IPS-18a (cell line): ENCODE measurements around the gene SVIL.

Experiments used
- H3K27ac ChIP-seq: one replicate; pipeline ENCODE4 v1.5.1; 2013; ENCODE audit warnings: low read length
- H3K27me3 ChIP-seq: one replicate; pipeline ENCODE4 v1.6.1; 2013; ENCODE audit warnings: mild to moderate bottlenecking, low read length; ENCODE audit not compliant: control insufficient read depth, insufficient read depth
- H3K36me3 ChIP-seq: one replicate; pipeline ENCODE4 v1.6.1; 2013; ENCODE audit warnings: low read depth, low read length; ENCODE audit not compliant: control insufficient read depth
- H3K4me1 ChIP-seq: one replicate; pipeline ENCODE4 v1.6.1; 2013; ENCODE audit warnings: low read depth, low read length; ENCODE audit not compliant: control insufficient read depth
- H3K4me3 ChIP-seq: one replicate; pipeline ENCODE4 v1.5.1; 2013; ENCODE audit warnings: low read length
- H3K9ac ChIP-seq: one replicate; pipeline ENCODE4 v1.6.1; 2013; ENCODE audit warnings: mild to moderate bottlenecking, low read length, moderate library complexity
- H3K9me3 ChIP-seq: one replicate; pipeline ENCODE4 v1.6.1; 2013; ENCODE audit warnings: low read depth, low read length; ENCODE audit not compliant: control insufficient read depth

Gene SVIL

GRCh38 chr10:29648114-29648982 lies 13.6 kb upstream of the SVIL start:
- Histone ChIP-seq H3K9me3 (no peaks in the 10 kb centered on the region), H3K36me3 (no peaks in the 10 kb centered on the region), H3K27me3 (no peaks in the 10 kb centered on the region), H3K27ac (no peak overlapping the region), H3K9ac (no peak overlapping the region), H3K4me1 (peaks cover 23% of the 10 kb centered on the region), H3K4me3 (no peak overlapping the region)

GRCh38 chr10:29647478-29647877 lies 12.7 kb upstream of the SVIL start:
- H3K27me3 ChIP-seq: no peaks in the 10 kb centered on the region
- no peaks in the 10 kb centered on the region for H3K36me3 ChIP-seq
- no peak overlapping the region for H3K9ac ChIP-seq
- peaks cover 24% of the 10 kb centered on the region for H3K4me1 ChIP-seq
- H3K9me3 ChIP-seq: no peaks in the 10 kb centered on the region
- no peak overlapping the region for H3K4me3 ChIP-seq
- H3K27ac ChIP-seq: no peak overlapping the region

GRCh38 chr10:29646960-29647461 lies 12.2 kb upstream of the SVIL start:
- no peak overlapping the region for H3K4me3 ChIP-seq
- no peak overlapping the region for H3K27ac ChIP-seq
- H3K9ac ChIP-seq: no peak overlapping the region
- no peaks in the 10 kb centered on the region for H3K9me3 ChIP-seq
- H3K4me1 ChIP-seq: peaks cover 24% of the 10 kb centered on the region
- no peaks in the 10 kb centered on the region for H3K36me3 ChIP-seq
- no peaks in the 10 kb centered on the region for H3K27me3 ChIP-seq

GRCh38 chr10:29646238-29646902 lies 11.6 kb upstream of the SVIL start:
- H3K27ac ChIP-seq: no peak overlapping the region
- no peaks in the 10 kb centered on the region for H3K9me3 ChIP-seq
- H3K27me3 ChIP-seq: no peaks in the 10 kb centered on the region
- H3K4me3 ChIP-seq: no peak overlapping the region
- H3K9ac ChIP-seq: no peak overlapping the region
- H3K4me1 ChIP-seq: peaks cover 24% of the 10 kb centered on the region
- H3K36me3 ChIP-seq: no peaks in the 10 kb centered on the region

- Histone ChIP-seq H3K27ac (no peak overlapping the region), H3K4me1 (peaks cover 24% of the 10 kb centered on the region), H3K36me3 (no peaks in the 10 kb centered on the region), H3K4me3 (no peak overlapping the region), H3K27me3 (no peaks in the 10 kb centered on the region), H3K9ac (no peak overlapping the region), H3K9me3 (no peaks in the 10 kb centered on the region)
These were observed 9.2 kb upstream of the SVIL start for GRCh38 chr10:29643771-29644501.

- Histone ChIP-seq H3K9ac (no peak overlapping the region), H3K4me1 (peaks cover 19% of the 10 kb centered on the region), H3K27ac (no peak overlapping the region), H3K27me3 (no peaks in the 10 kb centered on the region), H3K4me3 (no peak overlapping the region), H3K36me3 (no peaks in the 10 kb centered on the region), H3K9me3 (no peaks in the 10 kb centered on the region)
These were observed 8.2 kb upstream of the SVIL start for GRCh38 chr10:29642990-29643389.

GRCh38 chr10:29637537-29637936 lies 2.8 kb upstream of the SVIL start:
- H3K4me1 ChIP-seq: peaks cover 34% of the 10 kb centered on the region
- H3K36me3 ChIP-seq: no peaks in the 10 kb centered on the region
- H3K4me3 ChIP-seq: no peak overlapping the region
- H3K27ac ChIP-seq: no peak overlapping the region
- no peaks in the 10 kb centered on the region for H3K27me3 ChIP-seq
- H3K9ac ChIP-seq: no peak overlapping the region
- no peaks in the 10 kb centered on the region for H3K9me3 ChIP-seq

GRCh38 chr10:29636178-29636577 lies 1.4 kb upstream of the SVIL start:
- Histone ChIP-seq H3K4me1 (peaks cover 34% of the 10 kb centered on the region), H3K9me3 (no peaks in the 10 kb centered on the region), H3K9ac (peak overlapping the region; percentile 12), H3K4me3 (peak overlapping the region; percentile 1), H3K36me3 (no peaks in the 10 kb centered on the region), H3K27ac (peak overlapping the region; percentile 30), H3K27me3 (no peaks in the 10 kb centered on the region)

GRCh38 chr10:29635711-29636144 lies 957 bp upstream of the SVIL start:
- Histone ChIP-seq H3K36me3 (no peaks in the 10 kb centered on the region), H3K27me3 (no peaks in the 10 kb centered on the region), H3K4me1 (peaks cover 34% of the 10 kb centered on the region), H3K27ac (peak overlapping the region; percentile 30), H3K9ac (peak overlapping the region; percentile 12), H3K9me3 (no peaks in the 10 kb centered on the region), H3K4me3 (peak overlapping the region; percentile 1)

GRCh38 chr10:29634105-29634504 lies 666 bp downstream of the SVIL start:
- Histone ChIP-seq H3K9ac (no peak overlapping the region), H3K4me3 (peak overlapping the region; percentile 9), H3K4me1 (peaks cover 36% of the 10 kb centered on the region), H3K27ac (no peak overlapping the region), H3K9me3 (no peaks in the 10 kb centered on the region), H3K27me3 (no peaks in the 10 kb centered on the region), H3K36me3 (no peaks in the 10 kb centered on the region)

- Histone ChIP-seq H3K4me1 (peaks cover 31% of the 10 kb centered on the region), H3K4me3 (no peak overlapping the region), H3K27ac (no peak overlapping the region), H3K9ac (no peak overlapping the region), H3K36me3 (no peaks in the 10 kb centered on the region), H3K9me3 (no peaks in the 10 kb centered on the region), H3K27me3 (no peaks in the 10 kb centered on the region)
These were observed 3.8 kb downstream of the SVIL start for GRCh38 chr10:29631049-29631339.
